Heart left ventricle (tissue), 13 donors: Measurements from ENCODE around the gene GIMAP5.

ENCODE experiments used
- CTCF ChIP-seq, 12 donors: fragments of 200-600 bp; sonication (generic) in 4 of 12; IDR thresholded peaks; one replicate each; pipeline versions ENCODE4 v1.5.0 to v1.8.0; 2018 to 2022; ENCODE audit warnings: antibody characterized with exemption in 12 of 12, mild to moderate bottlenecking in 5 of 12
- POLR2A ChIP-seq, 2 donors: fragments of 450-650 bp; IDR thresholded peaks; one replicate each; pipeline ENCODE4 v1.6.1; 2017; ENCODE audit warnings: antibody characterized with exemption in 2 of 2, mild to moderate bottlenecking in 2 of 2, moderate library complexity in 2 of 2
- donor health status: ischemic (EF 13 %, LVEDD 7.1; RV severe dilation, severe dysfunction).
- donor health status: DM: no; HTN: yes; CAD: no.
- donor health status: DM: no; HTN: no; CAD: no.
- donor health status: ischemic (EF 25% LVEDD 6.9; RV normal size, moderate dysfunction).
- donor health status: ischemic (EF 25% LVEDD 5.7; RV mildly dilated, moderate dysfunction).
- donor health status: ischemic (EF 35%, LVEDD 5.7; RV mildly dilated, moderate dysfunction).
- donor health status: nonischemic (EF 11% LVEDD 7.7; RV severe dilation, severe dysfunction).
- donor health status: DM: yes; HTN: yes; CAD: no.
- donor health status: PGD.
- donor health status: ischemic (EF 29% LVEDD 5.4; RV normal size, mild dysfunction).
- donor health status: nonischemic (EF 23%, LVEDD 6.1; RV moderate dilation, normal function).

- TF ChIP-seq CTCF (IDR thresholded peaks at IDR 0.05) (no peak), POLR2A (IDR thresholded peaks at IDR 0.05) (no peak)
Observed at GRCh38 chr7:150731916-150732315, 5.3 kb upstream of the GIMAP5 start.
